Retinal pigment epithelial cell (primary cell): Measurements from ENCODE around the gene AAR2.

Source experiments
- DNase-seq: peaks from one replicate; pipeline ENCODE4 v3.0.0-alpha.2; 2010; ENCODE audit warnings: low read depth
- H3K4me3 ChIP-seq: 2 replicates; pipeline ENCODE4 v1.5.1; 2011; ENCODE audit warnings: mild to moderate bottlenecking, low read length, control low read depth, moderate library complexity
- CTCF ChIP-seq: conservative IDR thresholded peaks from 2 replicates; pipeline ENCODE4 v1.5.1; 2011; ENCODE audit warnings: low read depth, low read length, control low read depth, inconsistent platforms

Gene AAR2

GRCh38 chr20:36305602-36306551 is 69.6 kb downstream of the AAR2 start, which contains the start of gene DLGAP4:
Gene DLGAP4 (plus strand): TSS chr20:36306339. CDS start chr20:36431718, 125,379 bp downstream.
- no peak within 1 kb of the TSS for H3K4me3 ChIP-seq
- no peak for TF ChIP-seq CTCF
- no peak for DNase-seq
